Mesendoderm (in vitro differentiated cells): ENCODE data around the gene MMEL1.
"Not testable (repeated sequence)": the region's sequence is repeated elsewhere in the genome, so short reads cannot be mapped to it uniquely, and the experiment has no call there.

ENCODE experiments used
- DNase-seq: peaks from one replicate; pipeline ENCODE4 v3.0.0; 2013
- H2AK5ac ChIP-seq: 2 replicates; pipeline ENCODE4 v1.6.1; 2013; ENCODE audit warnings: low read length, inconsistent platforms
- H2BK120ac ChIP-seq: 2 replicates; pipeline ENCODE4 v1.6.1; 2013; ENCODE audit warnings: low read depth, mild to moderate bottlenecking, low read length, moderate library complexity, mixed read lengths
- H2BK15ac ChIP-seq: replicated peaks from 2 replicates; pipeline ENCODE4 v1.6.1; 2013; ENCODE audit warnings: low read depth, mild to moderate bottlenecking, moderate library complexity
- H2BK5ac ChIP-seq: 2 replicates; pipeline ENCODE4 v1.6.1; 2013; ENCODE audit warnings: low read length, inconsistent platforms
- H3K18ac ChIP-seq: 2 replicates; pipeline ENCODE4 v1.6.1; 2013; ENCODE audit warnings: mild to moderate bottlenecking, low read length, mixed read lengths
- H3K23ac ChIP-seq: one replicate; pipeline ENCODE4 v1.6.1; 2013; ENCODE audit warnings: low read length
- H3K27ac ChIP-seq: 2 replicates; pipeline ENCODE4 v1.5.1; 2013; ENCODE audit warnings: low read depth, mild to moderate bottlenecking, inconsistent platforms, low read length, moderate library complexity
- H3K27me3 ChIP-seq: 2 replicates; pipeline ENCODE4 v1.6.1; 2013; ENCODE audit warnings: low read length, control low read depth, mild to moderate bottlenecking, inconsistent platforms; ENCODE audit not compliant: insufficient read depth, poor library complexity
- H3K36me3 ChIP-seq: 2 replicates; pipeline ENCODE4 v1.6.1; 2013; ENCODE audit warnings: low read length, inconsistent platforms; ENCODE audit not compliant: control insufficient read depth, insufficient read depth
- H3K4ac ChIP-seq: one replicate; pipeline ENCODE4 v1.6.1; 2013; ENCODE audit warnings: low read depth, mild to moderate bottlenecking, low read length, moderate library complexity
- H3K4me1 ChIP-seq: 2 replicates; pipeline ENCODE4 v1.6.1; 2013; ENCODE audit warnings: low read depth, low read length, inconsistent platforms; ENCODE audit not compliant: control insufficient read depth
- H3K4me2 ChIP-seq: 2 replicates; pipeline ENCODE4 v1.6.1; 2013; ENCODE audit warnings: low read length
- H3K4me3 ChIP-seq: 2 replicates; pipeline ENCODE4 v1.5.1; 2013; ENCODE audit warnings: mild to moderate bottlenecking, low read length
- H3K56ac ChIP-seq: one replicate; pipeline ENCODE4 v1.6.1; 2013; ENCODE audit warnings: low read length
- H3K79me1 ChIP-seq: 2 replicates; pipeline ENCODE4 v1.6.1; 2013; ENCODE audit warnings: low read length, inconsistent platforms
- H3K79me2 ChIP-seq: 2 replicates; pipeline ENCODE4 v1.6.1; 2013; ENCODE audit warnings: mild to moderate bottlenecking, low read length; ENCODE audit not compliant: control insufficient read depth, insufficient read depth
- H3K9ac ChIP-seq: 2 replicates; pipeline ENCODE4 v1.6.1; 2013; ENCODE audit warnings: low read length, inconsistent platforms
- H4K5ac ChIP-seq: one replicate; pipeline ENCODE4 v1.6.1; 2013; ENCODE audit warnings: low read length
- H4K8ac ChIP-seq: one replicate; pipeline ENCODE4 v1.6.1; 2013; ENCODE audit warnings: low read depth, mild to moderate bottlenecking, control low read depth, low read length, moderate library complexity
- WGBS: extraction: QIAGEN DNeasy Blood & Tissue Kit; methylation state at CpG from one replicate; pipeline ENCODE4 v1.1.7; 2013; ENCODE audit warnings: low lambda C conversion rate, missing lambda C conversion rate; ENCODE audit not compliant: insufficient coverage; ENCODE audit errors: extremely low coverage; 5-methylcytosine and 5-hydroxymethylcytosine counted together

Gene MMEL1

DNA sequence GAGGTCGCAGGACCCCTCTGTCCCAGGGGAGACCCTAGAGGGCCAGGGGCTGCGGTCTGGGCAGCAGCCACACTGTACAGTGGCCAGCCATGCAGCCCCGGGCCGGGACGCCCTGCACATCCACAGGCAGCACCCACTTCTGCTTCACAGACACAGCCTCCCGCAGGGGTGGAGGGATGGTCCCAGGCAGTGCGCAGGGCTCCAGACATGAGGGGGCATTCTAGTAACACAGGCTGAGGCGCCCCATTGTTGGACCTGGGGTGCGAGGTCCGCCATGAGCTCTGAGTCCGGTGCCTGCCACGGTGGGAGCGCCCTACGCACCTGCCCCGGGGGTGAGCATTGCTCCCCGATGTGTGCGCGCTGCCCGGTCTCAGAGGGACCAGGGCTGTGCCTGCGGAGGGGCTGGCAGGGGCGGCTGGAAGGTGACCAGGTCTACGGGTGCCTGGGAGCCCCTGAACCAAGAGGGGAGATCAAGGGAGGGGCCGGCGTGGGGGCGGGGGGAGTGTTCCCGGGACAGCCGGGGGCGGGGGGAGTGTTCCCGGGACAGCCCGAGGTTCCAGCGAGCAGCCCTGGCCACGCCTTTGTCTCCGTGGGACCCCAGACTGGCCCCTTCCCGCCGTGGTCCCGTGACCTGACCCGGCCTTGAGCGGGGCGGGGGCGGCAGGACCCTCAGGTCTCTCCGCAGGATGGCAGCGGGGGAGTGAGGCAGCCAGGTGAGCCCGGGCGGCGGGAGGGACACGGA, 4.5 kb downstream of the MMEL1 start:
- no peak overlapping the region for H3K4me3 ChIP-seq

DNA sequence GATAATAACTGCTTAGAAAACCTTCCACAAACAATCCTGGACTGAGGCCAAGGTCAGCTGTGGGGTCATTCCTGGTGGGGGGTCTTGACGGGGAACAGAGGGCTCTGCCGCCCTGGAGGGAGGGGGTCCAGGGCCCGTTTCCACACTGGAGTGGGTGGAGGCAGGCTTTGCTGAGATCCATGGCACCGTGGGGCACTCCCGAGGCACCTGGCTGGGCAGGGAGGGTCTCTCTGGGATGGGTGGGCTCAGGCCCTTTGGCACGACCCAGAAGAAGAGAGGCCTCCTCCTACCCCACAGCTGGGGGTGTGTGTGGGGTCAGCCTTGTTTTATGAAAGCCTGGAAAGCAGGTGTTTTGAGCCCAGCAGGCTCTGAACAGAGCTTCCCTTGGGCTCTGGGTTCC, 5.1 kb downstream of the MMEL1 start:
- H3K4me2 ChIP-seq, result no peak overlapping the region
- H3K36me3 ChIP-seq, result no peaks in the 10 kb centered on the region
- DNase-seq, result no peak
- no peak overlapping the region for H3K9ac ChIP-seq
- H3K27ac ChIP-seq, result no peak overlapping the region
- no peak overlapping the region for H4K5ac ChIP-seq
- no peak overlapping the region for H3K23ac ChIP-seq
- WGBS, result no CpG with 5 or more reads among the region's 6 CpGs
- peaks cover 10% of the 10 kb centered on the region for H3K27me3 ChIP-seq
- no peak overlapping the region for H2BK120ac ChIP-seq
- no peak overlapping the region for H3K56ac ChIP-seq
- no peak overlapping the region for H3K4me3 ChIP-seq
- no peak overlapping the region for H2BK5ac ChIP-seq
- H3K79me2 ChIP-seq, result no peaks in the 10 kb centered on the region
- no peak overlapping the region for H4K8ac ChIP-seq
- H2AK5ac ChIP-seq, result no peak overlapping the region
- H2BK15ac ChIP-seq, result no peak overlapping the region
- H3K79me1 ChIP-seq, result no peaks in the 10 kb centered on the region
- H3K18ac ChIP-seq, result no peak overlapping the region
- no peak overlapping the region for H3K4ac ChIP-seq
- no peaks in the 10 kb centered on the region for H3K4me1 ChIP-seq

More for the DNA sequence above, 4.5 kb downstream of the MMEL1 start:
- H4K8ac ChIP-seq, result no peak overlapping the region
- H3K27ac ChIP-seq, result no peak overlapping the region
- no peak overlapping the region for H3K4ac ChIP-seq
- WGBS, result no CpG with 5 or more reads among the region's 46 CpGs
- H2AK5ac ChIP-seq, result no peak overlapping the region
- no peaks in the 10 kb centered on the region for H3K36me3 ChIP-seq
- no peak overlapping the region for H3K23ac ChIP-seq
- H3K27me3 ChIP-seq, result peaks cover 10% of the 10 kb centered on the region
- H3K79me1 ChIP-seq, result no peaks in the 10 kb centered on the region
- no peak overlapping the region for H3K18ac ChIP-seq
- no peak overlapping the region for H3K4me2 ChIP-seq
- no peak overlapping the region for H3K56ac ChIP-seq
- no peak overlapping the region for H3K9ac ChIP-seq
- H2BK120ac ChIP-seq, result no peak overlapping the region
- no peak overlapping the region for H2BK15ac ChIP-seq
- H3K4me1 ChIP-seq, result no peaks in the 10 kb centered on the region
- H3K79me2 ChIP-seq, result no peaks in the 10 kb centered on the region
- DNase-seq, result no peak
- no peak overlapping the region for H4K5ac ChIP-seq
- no peak overlapping the region for H2BK5ac ChIP-seq

DNA sequence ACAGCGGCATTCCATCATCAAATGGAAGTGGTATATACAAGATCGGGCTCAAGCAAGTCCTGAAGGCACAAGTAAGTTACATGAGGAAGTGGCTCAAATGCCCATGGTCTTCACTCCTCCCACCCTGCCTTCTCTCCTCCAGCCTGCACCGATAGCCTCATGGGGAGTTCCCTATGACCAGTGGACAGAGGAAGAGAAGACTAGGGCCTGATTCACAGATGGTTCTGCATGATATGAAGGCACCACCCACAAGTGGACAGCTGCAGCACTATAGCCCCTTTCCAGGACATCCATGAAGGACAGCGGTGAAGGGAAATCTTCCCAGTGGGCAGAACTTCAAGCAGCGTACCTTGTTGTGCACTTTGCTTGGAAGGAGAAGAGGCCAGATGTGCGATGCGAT, 7.1 kb downstream of the MMEL1 start:
- not testable (repeated sequence) for H3K4me3 ChIP-seq, H4K5ac ChIP-seq, H3K18ac ChIP-seq, H3K9ac ChIP-seq, H2BK15ac ChIP-seq, H3K4ac ChIP-seq, H3K23ac ChIP-seq, H2BK120ac ChIP-seq, H4K8ac ChIP-seq, H2AK5ac ChIP-seq, H3K4me1 ChIP-seq, H3K79me1 ChIP-seq, H3K79me2 ChIP-seq, H3K27ac ChIP-seq, H3K36me3 ChIP-seq, H2BK5ac ChIP-seq, H3K4me2 ChIP-seq, DNase-seq, H3K56ac ChIP-seq
- no CpG with 5 or more reads among the region's 7 CpGs for WGBS
- peaks cover 10% of the 10 kb centered on the region for H3K27me3 ChIP-seq

DNA sequence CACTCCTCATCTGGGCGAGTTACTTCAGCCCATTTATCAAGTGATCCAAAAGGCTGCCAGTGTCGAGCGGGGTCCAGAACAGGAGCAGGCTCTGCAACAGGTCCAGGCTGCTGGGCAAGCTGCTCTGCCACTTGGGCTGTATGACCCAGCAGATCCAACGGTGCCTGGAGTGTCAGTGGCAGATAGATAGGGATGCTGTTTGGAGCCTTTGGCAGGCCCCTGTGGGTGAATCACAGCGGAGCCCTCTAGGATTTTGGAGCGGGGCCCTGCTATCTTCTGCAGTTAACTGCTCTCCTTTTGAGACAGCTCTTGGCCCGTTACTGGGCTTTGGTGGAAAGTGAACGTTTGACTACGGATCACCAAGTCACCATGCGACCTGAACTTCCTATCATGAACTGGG, 7.5 kb downstream of the MMEL1 start:
- no peak for DNase-seq
- H3K18ac ChIP-seq, result no peak overlapping the region
- H3K4me1 ChIP-seq, result no peaks in the 10 kb centered on the region
- WGBS, result no CpG with 5 or more reads among the region's 10 CpGs
- no peak overlapping the region for H3K27ac ChIP-seq
- H3K9ac ChIP-seq, result no peak overlapping the region
- H2BK120ac ChIP-seq, result no peak overlapping the region
- H4K8ac ChIP-seq, result no peak overlapping the region
- no peak overlapping the region for H2BK5ac ChIP-seq
- H2BK15ac ChIP-seq, result no peak overlapping the region
- H3K27me3 ChIP-seq, result peaks cover 10% of the 10 kb centered on the region
- H4K5ac ChIP-seq, result no peak overlapping the region
- no peak overlapping the region for H3K56ac ChIP-seq
- no peaks in the 10 kb centered on the region for H3K79me1 ChIP-seq
- H3K23ac ChIP-seq, result no peak overlapping the region
- H2AK5ac ChIP-seq, result no peak overlapping the region
- H3K4ac ChIP-seq, result no peak overlapping the region
- no peaks in the 10 kb centered on the region for H3K36me3 ChIP-seq
- no peak overlapping the region for H3K4me2 ChIP-seq
- no peaks in the 10 kb centered on the region for H3K79me2 ChIP-seq
- H3K4me3 ChIP-seq, result no peak overlapping the region

DNA sequence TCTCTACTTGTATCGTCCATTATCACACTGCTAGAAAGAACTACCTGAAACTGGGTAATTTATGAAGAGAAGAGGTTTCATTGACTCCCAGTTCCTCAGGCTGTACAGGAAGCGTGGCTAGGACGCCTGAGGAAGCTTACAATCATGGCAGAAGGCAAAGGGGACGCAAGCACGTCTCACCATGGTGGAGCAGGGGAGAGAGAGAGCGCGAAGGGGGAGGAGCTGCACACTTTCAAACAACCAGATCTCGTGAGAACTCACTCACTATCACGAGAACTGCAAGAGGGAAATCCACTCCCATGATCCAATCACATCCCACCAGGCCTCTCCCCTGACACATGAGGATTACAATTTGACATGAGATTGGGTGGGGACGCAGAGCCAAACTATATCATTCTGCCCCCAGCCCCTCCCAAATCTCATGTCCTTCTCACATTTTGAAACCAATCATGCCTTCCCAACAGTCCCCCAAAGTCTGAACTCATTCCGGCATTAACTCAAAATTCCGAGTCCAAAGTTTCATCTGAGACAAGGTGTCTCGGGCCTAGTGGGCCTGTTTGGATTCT, 8.0 kb downstream of the MMEL1 start:
- no peak overlapping the region for H3K56ac ChIP-seq
- no peak overlapping the region for H3K23ac ChIP-seq
- no peak overlapping the region for H3K4me3 ChIP-seq
- DNase-seq, result no peak
- H3K79me2 ChIP-seq, result no peaks in the 10 kb centered on the region
- H3K4me1 ChIP-seq, result no peaks in the 10 kb centered on the region
- H3K27ac ChIP-seq, result no peak overlapping the region
- no peak overlapping the region for H3K4me2 ChIP-seq
- no peak overlapping the region for H2BK120ac ChIP-seq
- H3K27me3 ChIP-seq, result peaks cover 10% of the 10 kb centered on the region
- H2BK15ac ChIP-seq, result no peak overlapping the region
- H2BK5ac ChIP-seq, result no peak overlapping the region
- no peak overlapping the region for H3K4ac ChIP-seq
- H4K8ac ChIP-seq, result no peak overlapping the region
- H3K9ac ChIP-seq, result no peak overlapping the region
- H4K5ac ChIP-seq, result no peak overlapping the region
- no peaks in the 10 kb centered on the region for H3K79me1 ChIP-seq
- H3K18ac ChIP-seq, result no peak overlapping the region
- H2AK5ac ChIP-seq, result no peak overlapping the region
- H3K36me3 ChIP-seq, result no peaks in the 10 kb centered on the region
- no CpG with 5 or more reads among the region's 13 CpGs for WGBS
